ENCODE data around the gene PDE10A.

Gene PDE10A

DNA sequence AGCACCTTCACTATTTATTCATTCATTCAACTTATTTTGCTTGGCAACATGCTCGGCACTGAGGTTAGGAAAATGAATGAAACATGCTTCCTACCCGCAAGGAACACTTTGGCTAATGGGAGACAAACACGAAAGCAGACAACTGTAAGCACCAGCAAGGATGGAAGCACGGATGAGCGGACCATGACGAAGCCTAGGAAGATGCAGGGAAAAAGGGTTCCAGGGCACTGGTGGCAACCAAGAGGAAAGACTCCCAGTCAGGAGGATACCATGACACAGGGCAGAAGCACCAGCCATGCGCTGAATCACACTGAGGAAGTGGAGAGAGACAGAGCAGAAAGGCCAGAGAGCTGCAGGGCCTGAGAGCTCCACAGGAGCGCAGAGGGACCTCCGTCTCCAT is 9.8 kb downstream of the PDE10A start:
- peaks cover 33% of the 10 kb centered on the region for H3K79me1 ChIP-seq (replicated peaks; ENCODE audit: low read length, poor library complexity, severe bottlenecking)
- H3K4me3 ChIP-seq (ENCODE audit: insufficient read depth in 1 of 2, low read depth in 1 of 2, low read length in 2 of 2), result no peak overlapping the region
- no peak overlapping the region for H2BK12ac ChIP-seq (ENCODE audit: low read length in 2 of 2)
- H2AFZ ChIP-seq (ENCODE audit: low read depth, low read length), result no peak overlapping the region
- no peak overlapping the region for H3K18ac ChIP-seq (ENCODE audit: low read depth in 1 of 2, low read length in 2 of 2)
- 92% methylated on average over 9 of the region's 9 CpGs for WGBS
- no peak overlapping the region for H2BK15ac ChIP-seq (ENCODE audit: low read depth, poor library complexity, severe bottlenecking)
- peaks cover 3% of the 10 kb centered on the region for H3K9me3 ChIP-seq (ENCODE audit: control insufficient read depth, low read length)
- no peak overlapping the region for H2BK120ac ChIP-seq (ENCODE audit: low read depth, low read length)
- H3K14ac ChIP-seq (ENCODE audit: low read length in 2 of 2), result no peak overlapping the region
- no peak overlapping the region for H3K4me2 ChIP-seq (ENCODE audit: low read length, poor library complexity, severe bottlenecking)
- no peak overlapping the region for H3K9ac ChIP-seq (ENCODE audit: low read length)
- no peak overlapping the region for H2BK5ac ChIP-seq (ENCODE audit: low read depth, low read length, poor library complexity, severe bottlenecking)
- no peak overlapping the region for H2AK5ac ChIP-seq (ENCODE audit: low read length, severe bottlenecking)
- H3K23ac ChIP-seq (ENCODE audit: low read length in 2 of 2), result no peak overlapping the region
- DNase-seq, result no peak
- H3K36me3 ChIP-seq (ENCODE audit: control insufficient read depth in 1 of 2, insufficient read depth in 2 of 2, low read depth in 1 of 2, low read length in 2 of 2), result peaks cover 0 to 3% of the 10 kb centered on the region in 2 experiments
- no peak overlapping the region for H4K91ac ChIP-seq (ENCODE audit: low read length)
- H3K27me3 ChIP-seq (ENCODE audit: control insufficient read depth in 1 of 2, insufficient read depth in 1 of 2, low read length in 2 of 2), result peaks cover 0 to 24% of the 10 kb centered on the region in 2 experiments
- H3K27ac ChIP-seq (ENCODE audit: low read length, poor library complexity, severe bottlenecking), result peak overlapping the region; percentile 5
- H4K8ac ChIP-seq (ENCODE audit: low read length), result no peak overlapping the region
- peaks cover 10% of the 10 kb centered on the region for H3K4me1 ChIP-seq (ENCODE audit: control insufficient read depth, insufficient read depth, low read depth, low read length)
- no peak overlapping the region for H3K4ac ChIP-seq (ENCODE audit: low read depth in 1 of 2, low read length in 2 of 2)

DNA sequence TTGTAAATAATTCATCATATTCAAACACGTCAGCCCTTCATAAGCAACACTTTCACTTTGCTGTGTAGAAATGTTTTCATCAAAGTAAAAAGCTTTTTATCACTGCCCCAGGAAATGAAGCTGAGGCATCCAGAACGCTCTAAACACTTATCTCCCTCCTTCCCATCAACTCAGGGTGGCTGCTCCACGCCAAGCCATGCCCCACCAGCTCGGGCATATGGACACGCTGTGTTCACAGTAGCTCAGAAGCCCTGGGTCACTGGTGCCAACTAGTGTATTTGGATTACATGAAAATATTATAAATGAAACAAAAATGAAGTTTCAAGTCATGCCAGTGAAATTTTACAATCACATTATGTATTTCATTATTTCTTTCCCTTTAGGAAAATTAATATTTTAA is 10.3 kb downstream of the PDE10A start:
- Histone ChIP-seq H4K91ac (ENCODE audit: low read length) (no peak overlapping the region), H3K18ac (ENCODE audit: low read depth in 1 of 2, low read length in 2 of 2) (no peak overlapping the region), H3K79me1 (replicated peaks; ENCODE audit: low read length, poor library complexity, severe bottlenecking) (peaks cover 33% of the 10 kb centered on the region), H3K36me3 (ENCODE audit: control insufficient read depth in 1 of 2, insufficient read depth in 2 of 2, low read depth in 1 of 2, low read length in 2 of 2) (peaks cover 0 to 3% of the 10 kb centered on the region in 2 experiments), H2BK120ac (ENCODE audit: low read depth, low read length) (no peak overlapping the region), H4K8ac (ENCODE audit: low read length) (no peak overlapping the region), H2AFZ (ENCODE audit: low read depth, low read length) (no peak overlapping the region), H2BK12ac (ENCODE audit: low read length in 2 of 2) (no peak overlapping the region), H2BK15ac (ENCODE audit: low read depth, poor library complexity, severe bottlenecking) (no peak overlapping the region), H3K4ac (ENCODE audit: low read depth in 1 of 2, low read length in 2 of 2) (no peak overlapping the region), H3K4me1 (ENCODE audit: control insufficient read depth, insufficient read depth, low read depth, low read length) (peaks cover 10% of the 10 kb centered on the region), H3K4me3 (ENCODE audit: insufficient read depth in 1 of 2, low read depth in 1 of 2, low read length in 2 of 2) (no peak overlapping the region), H2BK5ac (ENCODE audit: low read depth, low read length, poor library complexity, severe bottlenecking) (no peak overlapping the region), H3K4me2 (ENCODE audit: low read length, poor library complexity, severe bottlenecking) (peak overlapping the region; percentile 39), H3K14ac (ENCODE audit: low read length in 2 of 2) (no peak overlapping the region), H3K27me3 (ENCODE audit: control insufficient read depth in 1 of 2, insufficient read depth in 1 of 2, low read length in 2 of 2) (peaks cover 0 to 20% of the 10 kb centered on the region in 2 experiments), H2AK5ac (ENCODE audit: low read length, severe bottlenecking) (no peak overlapping the region), H3K27ac (ENCODE audit: low read length, poor library complexity, severe bottlenecking) (no peak overlapping the region), H3K9me3 (ENCODE audit: control insufficient read depth, low read length) (peaks cover 3% of the 10 kb centered on the region), H3K9ac (ENCODE audit: low read length) (no peak overlapping the region), H3K23ac (ENCODE audit: low read length in 2 of 2) (no peak overlapping the region)
- DNase-seq, result no peak
- WGBS, result 72% methylated on average over 3 of the region's 5 CpGs

DNA sequence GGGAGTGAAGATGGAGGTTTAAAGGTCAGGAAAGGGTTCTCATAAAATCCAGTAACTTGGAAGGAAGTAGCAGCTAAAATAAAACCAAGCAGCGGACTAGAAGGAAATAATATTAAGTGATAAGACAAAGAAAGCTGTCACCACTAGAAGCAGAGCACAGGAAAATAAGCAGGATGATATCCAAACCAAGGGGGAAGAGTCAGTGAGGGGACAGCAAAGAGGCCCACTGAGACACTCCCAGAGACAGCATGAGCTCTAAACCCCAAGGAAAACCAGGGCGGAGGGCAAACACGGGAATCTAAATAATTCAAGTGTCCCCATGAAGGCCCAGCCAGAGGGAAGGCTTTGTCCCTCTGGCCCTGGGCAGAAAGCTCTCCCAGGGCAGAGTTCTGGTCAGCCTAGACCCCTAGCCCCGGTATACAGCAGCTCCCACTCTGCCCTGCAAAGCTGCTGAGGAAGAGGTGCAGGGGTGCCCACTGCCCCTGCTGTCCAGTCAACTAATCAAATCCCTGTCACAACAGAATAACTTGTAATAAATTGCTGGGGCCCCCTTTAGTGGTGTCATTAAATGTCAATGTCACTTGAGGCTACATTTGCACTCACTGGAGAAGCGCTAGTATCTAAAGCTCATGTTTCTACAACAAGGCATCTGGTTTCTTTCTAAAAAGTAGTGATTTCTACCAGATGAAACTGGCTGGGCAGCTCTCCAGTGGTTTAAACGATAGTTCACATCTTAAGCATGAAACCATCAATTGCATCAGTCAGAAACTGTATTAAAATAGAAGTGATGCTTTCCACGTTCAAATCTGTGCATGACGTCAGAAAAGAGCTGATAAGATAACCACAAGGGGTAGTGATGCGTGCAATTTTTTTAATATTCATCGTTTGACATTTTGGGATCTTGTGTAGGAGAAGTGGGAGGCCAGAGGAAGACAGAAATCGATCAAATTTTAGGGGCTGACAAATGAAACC is 13.6 kb downstream of the PDE10A start:
- no peak overlapping the region for H3K4me3 ChIP-seq (ENCODE audit: insufficient read depth in 1 of 2, low read depth in 1 of 2, low read length in 2 of 2)
- H3K27me3 ChIP-seq (ENCODE audit: control insufficient read depth in 1 of 2, insufficient read depth in 1 of 2, low read length in 2 of 2), result peaks cover 0 to 5% of the 10 kb centered on the region in 2 experiments
- DNase-seq, result peak; percentile 60
- no peak overlapping the region for H3K18ac ChIP-seq (ENCODE audit: low read depth in 1 of 2, low read length in 2 of 2)
- peaks cover 34% of the 10 kb centered on the region for H3K79me1 ChIP-seq (replicated peaks; ENCODE audit: low read length, poor library complexity, severe bottlenecking)
- H3K4me1 ChIP-seq (ENCODE audit: control insufficient read depth, insufficient read depth, low read depth, low read length), result peaks cover 10% of the 10 kb centered on the region
- H3K23ac ChIP-seq (ENCODE audit: low read length in 2 of 2), result no peak overlapping the region
- H2BK5ac ChIP-seq (ENCODE audit: low read depth, low read length, poor library complexity, severe bottlenecking), result no peak overlapping the region
- no peak overlapping the region for H2AK5ac ChIP-seq (ENCODE audit: low read length, severe bottlenecking)
- H3K36me3 ChIP-seq (ENCODE audit: control insufficient read depth in 1 of 2, insufficient read depth in 2 of 2, low read depth in 1 of 2, low read length in 2 of 2), result no peaks in the 10 kb centered on the region
- no peak overlapping the region for H2BK120ac ChIP-seq (ENCODE audit: low read depth, low read length)
- no peak overlapping the region for H3K27ac ChIP-seq (ENCODE audit: low read length, poor library complexity, severe bottlenecking)
- no peak overlapping the region for H3K4me2 ChIP-seq (ENCODE audit: low read length, poor library complexity, severe bottlenecking)
- no peak overlapping the region for H3K9ac ChIP-seq (ENCODE audit: low read length)
- no peak overlapping the region for H2AFZ ChIP-seq (ENCODE audit: low read depth, low read length)
- no peak overlapping the region for H4K91ac ChIP-seq (ENCODE audit: low read length)
- no peak overlapping the region for H4K8ac ChIP-seq (ENCODE audit: low read length)
- H3K14ac ChIP-seq (ENCODE audit: low read length in 2 of 2), result no peak overlapping the region
- 71% methylated on average over 10 of the region's 11 CpGs for WGBS
- no peak overlapping the region for H2BK15ac ChIP-seq (ENCODE audit: low read depth, poor library complexity, severe bottlenecking)
- peaks cover 3% of the 10 kb centered on the region for H3K9me3 ChIP-seq (ENCODE audit: control insufficient read depth, low read length)
- no peak overlapping the region for H2BK12ac ChIP-seq (ENCODE audit: low read length in 2 of 2)
- no peak overlapping the region for H3K4ac ChIP-seq (ENCODE audit: low read depth in 1 of 2, low read length in 2 of 2)

DNA sequence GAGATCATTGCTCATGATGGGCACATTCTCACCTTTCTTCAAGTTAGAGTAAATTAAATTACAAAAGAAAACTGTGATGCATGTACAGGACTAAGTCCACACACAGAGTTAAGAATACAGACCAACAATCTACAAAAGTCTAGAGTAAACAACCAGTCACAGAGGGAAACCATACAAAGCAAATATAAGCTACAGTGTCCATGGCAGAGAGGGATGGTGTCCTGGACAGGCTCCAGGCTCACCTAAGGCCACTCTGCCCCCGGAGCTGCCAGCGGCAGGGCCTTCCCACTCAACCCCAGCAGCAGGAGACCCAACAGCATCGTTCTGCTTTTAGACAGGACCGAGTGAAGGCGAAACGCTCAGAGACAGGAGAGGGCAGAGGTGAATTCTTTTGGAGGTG is 16.0 kb downstream of the PDE10A start:
- H3K14ac ChIP-seq (ENCODE audit: low read length in 2 of 2), result no peak overlapping the region
- peak overlapping the region in 1 of 2 experiments; percentile 81 for H3K23ac ChIP-seq (ENCODE audit: low read length in 2 of 2)
- no peak overlapping the region for H4K8ac ChIP-seq (ENCODE audit: low read length)
- H2BK5ac ChIP-seq (ENCODE audit: low read depth, low read length, poor library complexity, severe bottlenecking), result no peak overlapping the region
- peaks cover 41% of the 10 kb centered on the region for H3K79me1 ChIP-seq (replicated peaks; ENCODE audit: low read length, poor library complexity, severe bottlenecking)
- no peak overlapping the region for H3K4me3 ChIP-seq (ENCODE audit: insufficient read depth in 1 of 2, low read depth in 1 of 2, low read length in 2 of 2)
- H3K36me3 ChIP-seq (ENCODE audit: control insufficient read depth in 1 of 2, insufficient read depth in 2 of 2, low read depth in 1 of 2, low read length in 2 of 2), result no peaks in the 10 kb centered on the region
- no peak overlapping the region for H2BK15ac ChIP-seq (ENCODE audit: low read depth, poor library complexity, severe bottlenecking)
- no peak overlapping the region for H3K4ac ChIP-seq (ENCODE audit: low read depth in 1 of 2, low read length in 2 of 2)
- DNase-seq, result no peak
- H2AK5ac ChIP-seq (ENCODE audit: low read length, severe bottlenecking), result no peak overlapping the region
- H2AFZ ChIP-seq (ENCODE audit: low read depth, low read length), result no peak overlapping the region
- peaks cover 0 to 5% of the 10 kb centered on the region in 2 experiments for H3K27me3 ChIP-seq (ENCODE audit: control insufficient read depth in 1 of 2, insufficient read depth in 1 of 2, low read length in 2 of 2)
- H3K9ac ChIP-seq (ENCODE audit: low read length), result no peak overlapping the region
- no peak overlapping the region for H3K18ac ChIP-seq (ENCODE audit: low read depth in 1 of 2, low read length in 2 of 2)
- H3K4me2 ChIP-seq (ENCODE audit: low read length, poor library complexity, severe bottlenecking), result no peak overlapping the region
- H4K91ac ChIP-seq (ENCODE audit: low read length), result no peak overlapping the region
- H3K27ac ChIP-seq (ENCODE audit: low read length, poor library complexity, severe bottlenecking), result no peak overlapping the region
- WGBS, result 98% methylated on average over 6 of the region's 6 CpGs
- peaks cover 3% of the 10 kb centered on the region for H3K4me1 ChIP-seq (ENCODE audit: control insufficient read depth, insufficient read depth, low read depth, low read length)
- no peak overlapping the region for H2BK12ac ChIP-seq (ENCODE audit: low read length in 2 of 2)
- H2BK120ac ChIP-seq (ENCODE audit: low read depth, low read length), result no peak overlapping the region
- H3K9me3 ChIP-seq (ENCODE audit: control insufficient read depth, low read length), result peaks cover 3% of the 10 kb centered on the region
